22Rv1 (cell line): ENCODE data around the gene IL34.

Experiments
- CTCF ChIP-seq: fragments of 450-650 bp; IDR thresholded peaks from 2 replicates; pipeline ENCODE4 v1.5.1; 2017; ENCODE audit warnings: mild to moderate bottlenecking
- ZFX ChIP-seq: fragments of 450-650 bp; IDR thresholded peaks from 2 replicates; pipeline ENCODE4 v1.6.1; 2017; ENCODE audit warnings: antibody characterized with exemption, borderline replicate concordance

DNA sequence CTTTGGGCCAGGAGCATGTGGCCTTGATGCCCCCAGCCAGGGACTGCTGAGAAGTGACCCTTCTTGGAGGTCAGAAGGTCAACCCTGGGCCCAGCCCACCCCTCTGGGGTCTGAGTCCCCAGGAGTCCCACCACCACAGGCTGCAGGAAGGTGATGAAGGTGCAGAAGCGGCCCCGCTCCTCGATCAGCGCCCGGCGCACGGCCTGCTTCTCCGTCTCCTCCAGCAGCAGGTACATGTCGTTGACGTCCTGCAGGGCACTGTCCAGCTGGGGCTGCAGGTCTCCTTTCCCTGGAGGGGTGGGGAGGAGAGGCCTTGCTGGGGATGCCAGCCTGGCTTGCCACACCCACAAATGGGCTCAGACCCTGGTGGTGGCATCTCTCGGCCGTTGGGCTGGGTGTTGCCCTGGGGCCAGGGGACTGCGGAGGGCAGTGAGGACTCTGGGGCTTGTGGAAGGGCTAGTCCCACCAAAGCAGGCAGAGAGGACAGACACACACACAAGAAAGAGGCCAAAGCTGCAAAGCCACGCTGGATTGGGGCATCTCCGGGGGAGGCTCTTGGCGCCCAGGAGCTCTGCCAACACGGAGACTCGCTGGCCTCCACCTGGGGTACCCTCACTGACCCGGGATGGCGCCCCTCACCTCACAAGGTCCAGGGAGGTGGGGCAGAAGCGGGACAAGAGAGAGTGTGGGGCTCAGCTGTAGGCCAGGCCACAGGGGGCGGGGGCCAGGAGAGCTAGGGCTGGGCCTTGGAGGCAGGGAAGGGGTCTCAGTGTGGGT is 31.9 kb downstream of the IL34 start:
- TF ChIP-seq ZFX (no peak), CTCF (no peak)
